ES-I3 (cell line): Measurements from ENCODE around the gene RELT.

Experiments
- H3K36me3 ChIP-seq: 2 replicates; pipeline ENCODE4 v1.6.1; 2013; ENCODE audit warnings: mild to moderate bottlenecking, low read length, control low read depth, moderate library complexity; ENCODE audit not compliant: insufficient read depth
- H3K4me1 ChIP-seq: 2 replicates; pipeline ENCODE4 v1.6.1; 2013; ENCODE audit warnings: mild to moderate bottlenecking, control low read depth, low read length; ENCODE audit not compliant: insufficient read depth
- H3K9ac ChIP-seq: 2 replicates; pipeline ENCODE4 v1.6.1; 2013; ENCODE audit warnings: low read depth, mild to moderate bottlenecking, low read length, moderate library complexity
- H3K9me3 ChIP-seq: 2 replicates; pipeline ENCODE4 v1.6.1; 2013; ENCODE audit warnings: mild to moderate bottlenecking, low read length, moderate library complexity; ENCODE audit not compliant: control insufficient read depth, insufficient read depth

The RELT gene

GRCh38 chr11:73376803-73377629, 817 bp downstream of the RELT start:
- Histone ChIP-seq H3K4me1 (peaks cover 15% of the 10 kb centered on the region), H3K36me3 (no peaks in the 10 kb centered on the region; the same call in 1 of the 2 replicates), H3K9me3 (no peaks in the 10 kb centered on the region), H3K9ac (peak overlapping the region; percentile 84)

GRCh38 chr11:73379189-73379880, 3.1 kb downstream of the RELT start:
- no peak overlapping the region for H3K9ac ChIP-seq
- H3K4me1 ChIP-seq = peaks cover 23% of the 10 kb centered on the region
- no peaks in the 10 kb centered on the region for H3K9me3 ChIP-seq
- no peaks in the 10 kb centered on the region; the same call in 1 of the 2 replicates for H3K36me3 ChIP-seq

GRCh38 chr11:73380331-73380730, 4.1 kb downstream of the RELT start:
- Histone ChIP-seq H3K9ac (no peak overlapping the region), H3K4me1 (peaks cover 23% of the 10 kb centered on the region), H3K36me3 (no peaks in the 10 kb centered on the region; the same call in 1 of the 2 replicates), H3K9me3 (no peaks in the 10 kb centered on the region)

- Histone ChIP-seq H3K9me3 (no peaks in the 10 kb centered on the region), H3K4me1 (peaks cover 26% of the 10 kb centered on the region), H3K36me3 (no peaks in the 10 kb centered on the region; the same call in 1 of the 2 replicates), H3K9ac (no peak overlapping the region)
These were observed 4.8 kb downstream of the RELT start for GRCh38 chr11:73380897-73381410.

- H3K36me3 ChIP-seq = no peaks in the 10 kb centered on the region; the same call in 1 of the 2 replicates
- no peak overlapping the region for H3K9ac ChIP-seq
- peaks cover 27% of the 10 kb centered on the region for H3K4me1 ChIP-seq
- H3K9me3 ChIP-seq = no peaks in the 10 kb centered on the region
These were observed 5.4 kb downstream of the RELT start for GRCh38 chr11:73381589-73381988.

GRCh38 chr11:73382183-73382582, 6.0 kb downstream of the RELT start:
- Histone ChIP-seq H3K9ac (no peak overlapping the region), H3K4me1 (peaks cover 29% of the 10 kb centered on the region), H3K36me3 (no peaks in the 10 kb centered on the region; the same call in 1 of the 2 replicates), H3K9me3 (no peaks in the 10 kb centered on the region)

GRCh38 chr11:73382747-73383146, 6.5 kb downstream of the RELT start:
- Histone ChIP-seq H3K36me3 (no peaks in the 10 kb centered on the region; the same call in 1 of the 2 replicates), H3K4me1 (peaks cover 32% of the 10 kb centered on the region), H3K9ac (no peak overlapping the region), H3K9me3 (no peaks in the 10 kb centered on the region)

GRCh38 chr11:73383249-73384124, 7.3 kb downstream of the RELT start:
- Histone ChIP-seq H3K9me3 (no peaks in the 10 kb centered on the region), H3K4me1 (peaks cover 34% of the 10 kb centered on the region; the same call in 1 of the 2 replicates), H3K9ac (no peak overlapping the region), H3K36me3 (no peaks in the 10 kb centered on the region; the same call in 1 of the 2 replicates)

GRCh38 chr11:73384125-73384441, 7.9 kb downstream of the RELT start:
- H3K4me1 ChIP-seq = peaks cover 31% of the 10 kb centered on the region; the same call in 1 of the 2 replicates
- H3K9ac ChIP-seq = no peak overlapping the region
- H3K36me3 ChIP-seq = no peaks in the 10 kb centered on the region; the same call in 1 of the 2 replicates
- H3K9me3 ChIP-seq = no peaks in the 10 kb centered on the region

GRCh38 chr11:73384531-73384871, 8.3 kb downstream of the RELT start:
- Histone ChIP-seq H3K9ac (no peak overlapping the region), H3K4me1 (peaks cover 31% of the 10 kb centered on the region; the same call in 1 of the 2 replicates), H3K36me3 (no peaks in the 10 kb centered on the region; the same call in 1 of the 2 replicates), H3K9me3 (no peaks in the 10 kb centered on the region)

GRCh38 chr11:73384872-73385689, 8.9 kb downstream of the RELT start:
- H3K9me3 ChIP-seq = no peaks in the 10 kb centered on the region
- no peak overlapping the region for H3K9ac ChIP-seq
- no peaks in the 10 kb centered on the region; the same call in 1 of the 2 replicates for H3K36me3 ChIP-seq
- H3K4me1 ChIP-seq = peaks cover 28% of the 10 kb centered on the region; the same call in 1 of the 2 replicates

GRCh38 chr11:73386016-73386415, 9.8 kb downstream of the RELT start:
- H3K4me1 ChIP-seq = peaks cover 28% of the 10 kb centered on the region; the same call in 1 of the 2 replicates
- no peaks in the 10 kb centered on the region; the same call in 1 of the 2 replicates for H3K36me3 ChIP-seq
- no peak overlapping the region for H3K9ac ChIP-seq
- H3K9me3 ChIP-seq = no peaks in the 10 kb centered on the region

- peaks cover 28% of the 10 kb centered on the region; the same call in 1 of the 2 replicates for H3K4me1 ChIP-seq
- no peaks in the 10 kb centered on the region; the same call in 1 of the 2 replicates for H3K36me3 ChIP-seq
- H3K9ac ChIP-seq = no peak overlapping the region
- no peaks in the 10 kb centered on the region for H3K9me3 ChIP-seq
These were observed 10.3 kb downstream of the RELT start for GRCh38 chr11:73386546-73386945.
